Panc1 (cell line): ENCODE data around the gene ITGB1. TPM values are rescaled to one million over a fixed set of nuclear protein-coding genes. Genes with fewer than 3 reads are reported as not detected.
A peak's percentile ranks its signal among the peaks of the same experiment; 100 is the strongest.

ENCODE experiments used
- ATAC-seq: fragments of 200-7000 bp; cut with Tn5 transposase; 2 replicates; pipeline ENCODE4 v1.9.1; 2020; ENCODE audit warnings: mild to moderate bottlenecking, moderate library complexity
- BruUV-seq: library from RNA; stranded (reverse); fragments of 400-500 nt; replicated peaks from 2 replicates; lab custom pipeline; 2021; lab: Mats Ljungman, UMichigan
- CTCF ChIA-PET: fragments of 300-600 bp; sonication (Branson Sonifier 250); formaldehyde crosslinking; loops from one replicate; lab custom pipeline; 2022; ENCODE audit warnings: antibody characterized with exemption; lab: Charles Lee
- POLR2A ChIA-PET: fragments of 300-600 bp; sonication (Branson Sonifier 250); formaldehyde crosslinking; loops from one replicate; lab custom pipeline; 2022; ENCODE audit warnings: antibody characterized with exemption; lab: Charles Lee
- DNase-seq: peaks from one replicate; pipeline ENCODE4 v3.0.0-alpha.2; 2010; ENCODE audit warnings: low read depth, low spot score
- H3K27ac ChIP-seq: 2 replicates; pipeline ENCODE4 v1.5.1; 2011; ENCODE audit warnings: mild to moderate bottlenecking, low read length, inconsistent platforms
- H3K27me3 ChIP-seq: fragments of 200-500 bp; sonication (Bioruptor generic); 2 replicates; pipeline ENCODE4 v1.6.0; 2014; ENCODE audit warnings: low read length, inconsistent platforms; ENCODE audit not compliant: control insufficient read depth, insufficient read depth
- H3K36me3 ChIP-seq: fragments of 200-500 bp; sonication (Bioruptor generic); 2 replicates; pipeline ENCODE4 v1.5.1; 2014; ENCODE audit warnings: inconsistent platforms, mild to moderate bottlenecking, low read length, moderate library complexity; ENCODE audit not compliant: control insufficient read depth, insufficient read depth
- H3K4me1 ChIP-seq: 2 replicates; pipeline ENCODE4 v1.5.1; 2011; ENCODE audit warnings: inconsistent platforms, mild to moderate bottlenecking, low read length, moderate library complexity; ENCODE audit not compliant: control insufficient read depth, insufficient read depth
- H3K4me3 ChIP-seq, 2 experiments: 2 replicates each; pipeline ENCODE4 v1.5.1; 2011 to 2012; ENCODE audit warnings: low read depth in 2 of 2, low read length in 2 of 2, mild to moderate bottlenecking in 2 of 2, inconsistent platforms in 1 of 2, moderate library complexity in 1 of 2
- H3K9me3 ChIP-seq: fragments of 200-500 bp; sonication (Bioruptor generic); 2 replicates; pipeline ENCODE4 v1.5.1; 2014; ENCODE audit warnings: low read depth, mild to moderate bottlenecking, inconsistent platforms, low read length, moderate library complexity; ENCODE audit not compliant: control insufficient read depth, insufficient read depth
- POLR2AphosphoS5 ChIP-seq: IDR thresholded peaks from 2 replicates; pipeline ENCODE4 v1.6.1; 2012; ENCODE audit warnings: mild to moderate bottlenecking, low read depth, low read length, moderate library complexity
- SIN3A ChIP-seq: IDR thresholded peaks from 2 replicates; pipeline ENCODE4 v1.6.1; 2012; ENCODE audit warnings: low read depth, mild to moderate bottlenecking, low read length, moderate library complexity, borderline replicate concordance; ENCODE audit not compliant: insufficient read depth
- TCF7L2 ChIP-seq: IDR thresholded peaks from 2 replicates; pipeline ENCODE4 v1.6.1; 2011; ENCODE audit warnings: mild to moderate bottlenecking, low read depth, low read length, inconsistent platforms
- in situ Hi-C: cut with HindIII; loops from 2 replicates; pipeline ENCODE4 v1.10.0; 2016; ENCODE audit warnings: low sequenced_read_pairs, low pct_unique_long_range_greater_than_20kb
- intact Hi-C: fragments of 100-400 bp; cut with micrococcal nuclease; formaldehyde crosslinking; loops from one replicate; pipeline ENCODE4 v1.10.0; 2022; ENCODE audit not compliant: unreplicated experiment
- total RNA-seq: library from RNA; stranded (reverse); gene quantifications from one replicate; pipeline ENCODE4 v1.2.1, GENCODE V29; 2021; ENCODE audit not compliant: unreplicated experiment
- TF ChIP-seq, protein P1 (sequence below): fragments of 450-650 bp; IDR thresholded peaks from 2 replicates; pipeline ENCODE4 v1.5.1; 2017; ENCODE audit warnings: mild to moderate bottlenecking
- TF ChIP-seq, protein P2 (sequence below), 2 experiments: IDR thresholded peaks; 2 replicates each; pipeline ENCODE4 v1.6.1; 2011 to 2012; ENCODE audit warnings: low read depth in 2 of 2, control low read depth in 1 of 2, low read length in 1 of 2, mild to moderate bottlenecking in 1 of 2, moderate library complexity in 1 of 2; ENCODE audit not compliant: insufficient read depth in 1 of 2

The ITGB1 gene
- total RNA-seq, 1 experiment from 2014 or later: 803 TPM

DNA sequence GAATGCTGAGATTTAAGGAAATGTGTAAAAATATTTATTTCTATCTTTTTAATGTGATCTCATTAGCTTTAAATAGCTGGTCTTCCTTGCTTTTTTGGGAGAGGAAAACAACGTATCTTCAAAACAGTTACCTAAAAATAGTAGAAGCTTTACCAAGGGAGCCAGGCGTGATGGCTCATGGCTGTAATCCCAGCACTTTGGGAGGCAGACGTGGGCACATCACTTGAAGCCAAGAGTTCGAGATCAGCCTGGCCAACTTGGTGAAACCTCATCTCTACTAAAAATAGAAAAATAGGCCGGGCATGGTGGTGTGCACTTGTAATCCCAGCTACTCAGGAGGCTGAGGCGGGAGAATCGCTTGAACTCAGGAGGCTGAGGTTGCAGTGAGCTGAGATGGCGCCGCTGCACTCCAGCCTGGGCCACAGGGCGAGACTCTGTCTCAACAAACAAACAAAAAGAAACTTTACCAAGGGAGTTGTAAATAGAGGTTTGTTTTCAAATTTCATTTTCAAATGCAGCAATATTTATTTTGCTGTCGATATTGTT is 48.4 kb upstream of the ITGB1 start:
- peaks cover 14% of the 10 kb centered on the region; the same call in 1 of the 2 replicates for H3K9me3 ChIP-seq
- POLR2A ChIA-PET: interaction anchor here (0.6 to 1.0 kb wide), 3 partner anchors 26 to 64 kb away, joined by 3 to 8 read pairs (median 3); no protein-coding TSS in a partner anchor
- H3K4me1 ChIP-seq: peaks cover 55% of the 10 kb centered on the region
- no peaks in the 10 kb centered on the region for H3K27me3 ChIP-seq
- no peaks in the 10 kb centered on the region for H3K36me3 ChIP-seq
- no TSS peak for BruUV-seq
- TF ChIP-seq TCF7L2 (no peak), SIN3A (no peak), POLR2AphosphoS5 (no peak)
- TF ChIP-seq, protein P1, sequence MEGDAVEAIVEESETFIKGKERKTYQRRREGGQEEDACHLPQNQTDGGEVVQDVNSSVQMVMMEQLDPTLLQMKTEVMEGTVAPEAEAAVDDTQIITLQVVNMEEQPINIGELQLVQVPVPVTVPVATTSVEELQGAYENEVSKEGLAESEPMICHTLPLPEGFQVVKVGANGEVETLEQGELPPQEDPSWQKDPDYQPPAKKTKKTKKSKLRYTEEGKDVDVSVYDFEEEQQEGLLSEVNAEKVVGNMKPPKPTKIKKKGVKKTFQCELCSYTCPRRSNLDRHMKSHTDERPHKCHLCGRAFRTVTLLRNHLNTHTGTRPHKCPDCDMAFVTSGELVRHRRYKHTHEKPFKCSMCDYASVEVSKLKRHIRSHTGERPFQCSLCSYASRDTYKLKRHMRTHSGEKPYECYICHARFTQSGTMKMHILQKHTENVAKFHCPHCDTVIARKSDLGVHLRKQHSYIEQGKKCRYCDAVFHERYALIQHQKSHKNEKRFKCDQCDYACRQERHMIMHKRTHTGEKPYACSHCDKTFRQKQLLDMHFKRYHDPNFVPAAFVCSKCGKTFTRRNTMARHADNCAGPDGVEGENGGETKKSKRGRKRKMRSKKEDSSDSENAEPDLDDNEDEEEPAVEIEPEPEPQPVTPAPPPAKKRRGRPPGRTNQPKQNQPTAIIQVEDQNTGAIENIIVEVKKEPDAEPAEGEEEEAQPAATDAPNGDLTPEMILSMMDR: no peak
- TF ChIP-seq, protein P2, sequence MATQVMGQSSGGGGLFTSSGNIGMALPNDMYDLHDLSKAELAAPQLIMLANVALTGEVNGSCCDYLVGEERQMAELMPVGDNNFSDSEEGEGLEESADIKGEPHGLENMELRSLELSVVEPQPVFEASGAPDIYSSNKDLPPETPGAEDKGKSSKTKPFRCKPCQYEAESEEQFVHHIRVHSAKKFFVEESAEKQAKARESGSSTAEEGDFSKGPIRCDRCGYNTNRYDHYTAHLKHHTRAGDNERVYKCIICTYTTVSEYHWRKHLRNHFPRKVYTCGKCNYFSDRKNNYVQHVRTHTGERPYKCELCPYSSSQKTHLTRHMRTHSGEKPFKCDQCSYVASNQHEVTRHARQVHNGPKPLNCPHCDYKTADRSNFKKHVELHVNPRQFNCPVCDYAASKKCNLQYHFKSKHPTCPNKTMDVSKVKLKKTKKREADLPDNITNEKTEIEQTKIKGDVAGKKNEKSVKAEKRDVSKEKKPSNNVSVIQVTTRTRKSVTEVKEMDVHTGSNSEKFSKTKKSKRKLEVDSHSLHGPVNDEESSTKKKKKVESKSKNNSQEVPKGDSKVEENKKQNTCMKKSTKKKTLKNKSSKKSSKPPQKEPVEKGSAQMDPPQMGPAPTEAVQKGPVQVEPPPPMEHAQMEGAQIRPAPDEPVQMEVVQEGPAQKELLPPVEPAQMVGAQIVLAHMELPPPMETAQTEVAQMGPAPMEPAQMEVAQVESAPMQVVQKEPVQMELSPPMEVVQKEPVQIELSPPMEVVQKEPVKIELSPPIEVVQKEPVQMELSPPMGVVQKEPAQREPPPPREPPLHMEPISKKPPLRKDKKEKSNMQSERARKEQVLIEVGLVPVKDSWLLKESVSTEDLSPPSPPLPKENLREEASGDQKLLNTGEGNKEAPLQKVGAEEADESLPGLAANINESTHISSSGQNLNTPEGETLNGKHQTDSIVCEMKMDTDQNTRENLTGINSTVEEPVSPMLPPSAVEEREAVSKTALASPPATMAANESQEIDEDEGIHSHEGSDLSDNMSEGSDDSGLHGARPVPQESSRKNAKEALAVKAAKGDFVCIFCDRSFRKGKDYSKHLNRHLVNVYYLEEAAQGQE (IDR thresholded peaks at IDR 0.05; ENCODE audit: insufficient read depth in 1 of 2, low read depth in 2 of 2, low read length in 1 of 2): no peak
- H3K27ac ChIP-seq: peak overlapping the region; percentile 98
- CTCF ChIA-PET: no interaction called here
- intact Hi-C loops: loop anchor here (5.0 kb wide), 1 partner anchor 44 kb away; no protein-coding TSS in a partner anchor
- H3K4me3 ChIP-seq: no peak overlapping the region
- in situ Hi-C loops: no loop called here
- DNase-seq: no peak
- ATAC-seq: no peak

DNA sequence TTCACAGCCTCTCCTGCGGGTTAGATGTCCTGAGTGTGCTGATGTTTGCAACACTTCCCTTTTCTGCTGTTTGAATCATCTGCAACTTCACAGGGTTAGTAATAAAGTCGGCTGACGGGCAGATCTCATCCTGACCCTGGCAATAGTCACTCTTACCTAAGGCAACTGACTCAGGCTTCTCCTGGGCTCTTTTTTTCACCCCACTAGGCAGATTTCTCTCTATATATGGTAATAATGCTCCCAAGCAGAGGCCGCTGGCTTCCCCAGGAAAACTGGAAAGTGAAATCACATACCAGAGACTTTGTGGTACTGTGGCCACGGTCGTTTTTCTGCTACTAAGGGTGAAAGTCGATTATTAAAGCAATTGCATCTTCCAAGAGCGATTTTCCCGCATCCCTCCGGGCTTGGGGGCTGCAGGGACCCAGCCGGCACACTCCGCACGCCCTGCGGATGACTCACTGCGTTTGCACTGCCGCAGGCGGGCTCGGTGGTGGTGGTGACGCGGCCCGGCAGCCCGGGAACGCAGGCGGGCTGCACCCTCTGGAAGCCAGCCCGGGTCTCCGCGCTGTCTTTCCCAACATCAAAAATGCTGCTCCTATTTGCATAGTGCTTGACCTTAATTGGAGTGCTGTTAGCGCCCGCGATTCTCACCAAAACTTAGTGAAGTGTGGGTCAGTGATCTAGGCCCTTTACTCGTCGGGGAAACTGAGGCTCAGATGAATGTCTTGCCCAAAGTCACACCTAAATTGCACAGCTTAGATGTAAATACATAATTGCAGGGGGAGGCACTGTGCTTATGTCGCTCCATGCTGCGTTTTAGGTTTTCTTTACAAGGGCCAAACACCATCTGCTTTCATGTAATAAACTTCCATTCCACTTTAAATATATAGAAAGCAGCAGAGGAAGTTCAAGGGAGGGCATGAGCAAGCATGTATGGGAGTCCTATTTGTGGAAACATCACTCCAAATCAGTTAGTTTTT is 47.6 kb upstream of the ITGB1 start:
- H3K4me3 ChIP-seq: peak overlapping the region; percentile 40 to 54
- peak overlapping the region; percentile 98 for H3K27ac ChIP-seq
- peak; percentile 88 for DNase-seq
- in situ Hi-C loops (no loop called here), intact Hi-C loops (loop anchor here (2.0 to 5.0 kb wide), 2 partner anchors 23 to 43 kb away; no protein-coding TSS in a partner anchor)
- TF ChIP-seq POLR2AphosphoS5 (no peak), SIN3A (no peak), TCF7L2 (peak; percentile 89)
- TF ChIP-seq, protein P1: no peak
- TF ChIP-seq, protein P2 (IDR thresholded peaks at IDR 0.05; ENCODE audit: insufficient read depth in 1 of 2, low read depth in 2 of 2, low read length in 1 of 2): 0 out of 4 replicates have a peak, but pooled peaks of 1 of the 2 experiments have one; percentile 27
- TSS peak; percentile 83 for BruUV-seq
- POLR2A ChIA-PET: interaction anchor here (0.6 to 0.8 kb wide), 3 partner anchors 50 to 63 kb away, joined by 3 to 8 read pairs (median 3); no protein-coding TSS in a partner anchor
- CTCF ChIA-PET: no interaction called here
- peaks cover 47% of the 10 kb centered on the region for H3K4me1 ChIP-seq
- no peaks in the 10 kb centered on the region for H3K27me3 ChIP-seq
- H3K9me3 ChIP-seq: peaks cover 14% of the 10 kb centered on the region; the same call in 1 of the 2 replicates
- ATAC-seq: peak; percentile 86
- H3K36me3 ChIP-seq: no peaks in the 10 kb centered on the region
